Vagina (tissue), 2 donors: ENCODE results near the gene NGEF. TPM values are rescaled to one million over a fixed set of nuclear protein-coding genes. Genes with fewer than 3 reads are reported as not detected.

Source experiments
- DNase-seq, 2 donors: peaks; one replicate each; pipeline ENCODE4 v3.0.0-alpha.2; 2017; ENCODE audit errors: extremely low spot score in 2 of 2
- H3K27ac ChIP-seq: fragments of 200-600 bp; sonication (generic); one replicate; pipeline ENCODE4 v1.5.1; 2019
- H3K27me3 ChIP-seq: fragments of 200-600 bp; sonication (generic); one replicate; pipeline ENCODE4 v1.5.1; 2019
- H3K36me3 ChIP-seq, 2 donors: fragments of 200-600 bp; sonication (generic); one replicate each; pipeline ENCODE4 v1.5.1; 2017 to 2019
- H3K4me1 ChIP-seq: fragments of 200-600 bp; sonication (generic); one replicate; pipeline ENCODE4 v1.5.1; 2019
- H3K4me3 ChIP-seq, 2 donors: fragments of 200-600 bp; sonication (generic); 1 replicate in 1 of 2; 2 replicates in 1 of 2; pipeline ENCODE4 v1.5.1; 2016 to 2019
- H3K9me3 ChIP-seq: fragments of 200-600 bp; sonication (generic); one replicate; pipeline ENCODE4 v1.5.1; 2019
- CTCF ChIP-seq, 3 experiments: fragments of 450-650 bp in 2 of 3; fragments of 200-600 bp in 1 of 3; sonication (generic) in 1 of 3; IDR thresholded peaks; one replicate each; pipeline ENCODE4 v1.5.1; 2017 to 2019; ENCODE audit warnings: antibody characterized with exemption in 3 of 3, mild to moderate bottlenecking in 2 of 3, moderate library complexity in 2 of 3
- POLR2A ChIP-seq, 2 donors: fragments of 450-650 bp; IDR thresholded peaks; one replicate each; pipeline ENCODE4 v1.6.1; 2017; ENCODE audit warnings: antibody characterized with exemption in 2 of 2, mild to moderate bottlenecking in 2 of 2, moderate library complexity in 2 of 2
- POLR2AphosphoS5 ChIP-seq, 2 donors: sonication (generic); formaldehyde crosslinking; IDR thresholded peaks; one replicate each; pipeline ENCODE4 v1.9.0; 2017; ENCODE audit warnings: antibody characterized with exemption in 2 of 2, mild to moderate bottlenecking in 2 of 2, low read depth in 1 of 2; ENCODE audit not compliant: insufficient read depth in 1 of 2
- intact Hi-C: fragments of 100-400 bp; cut with DNase I; formaldehyde crosslinking; loops from one replicate; pipeline ENCODE4 v1.15.1; 2023
- total RNA-seq: library from RNA; depleted of rRNA; stranded (reverse); fragments of >200 nt; gene quantifications from one replicate; pipeline ENCODE4 v1.2.3, GENCODE V29; 2016

NGEF gene
- total RNA-seq, 1 donor from 2014 or later, result 4.9 TPM

GRCh38 chr2:232982926-232983668, 30.0 kb downstream of the NGEF start:
- Histone ChIP-seq H3K9me3 (no peaks in the 10 kb centered on the region), H3K4me1 (peaks cover 6% of the 10 kb centered on the region), H3K4me3 (no peak overlapping the region), H3K27me3 (no peaks in the 10 kb centered on the region), H3K36me3 (no peaks in the 10 kb centered on the region), H3K27ac (no peak overlapping the region)
- intact Hi-C loops, result no loop called here
- no peak for TF ChIP-seq CTCF (IDR thresholded peaks at IDR 0.05)
- no peak for TF ChIP-seq POLR2AphosphoS5 (IDR thresholded peaks at IDR 0.05; ENCODE audit: insufficient read depth in 1 of 2, low read depth in 1 of 2)
- no peak for TF ChIP-seq POLR2A (IDR thresholded peaks at IDR 0.05)
- no peak for DNase-seq

- no peak overlapping the region for H3K27ac ChIP-seq
- peaks cover 6% of the 10 kb centered on the region for H3K4me1 ChIP-seq
- no peak for DNase-seq
- no peak for TF ChIP-seq CTCF (IDR thresholded peaks at IDR 0.05)
- TF ChIP-seq POLR2AphosphoS5 (IDR thresholded peaks at IDR 0.05; ENCODE audit: insufficient read depth in 1 of 2, low read depth in 1 of 2), result no peak
- TF ChIP-seq POLR2A (IDR thresholded peaks at IDR 0.05), result no peak
- intact Hi-C loops, result no loop called here
- no peaks in the 10 kb centered on the region for H3K9me3 ChIP-seq
- H3K4me3 ChIP-seq, result no peak overlapping the region
- H3K27me3 ChIP-seq, result no peaks in the 10 kb centered on the region
- H3K36me3 ChIP-seq, result no peaks in the 10 kb centered on the region
Observed at GRCh38 chr2:232981767-232982360, 31.2 kb downstream of the NGEF start.

GRCh38 chr2:232981356-232981755, 31.7 kb downstream of the NGEF start:
- TF ChIP-seq CTCF (IDR thresholded peaks at IDR 0.05), result no peak
- peaks cover 6% of the 10 kb centered on the region for H3K4me1 ChIP-seq
- intact Hi-C loops, result no loop called here
- H3K27me3 ChIP-seq, result no peaks in the 10 kb centered on the region
- DNase-seq, result peak in 1 of 2 donors; percentile 52
- H3K36me3 ChIP-seq, result no peaks in the 10 kb centered on the region
- no peak overlapping the region for H3K27ac ChIP-seq
- no peak overlapping the region for H3K4me3 ChIP-seq
- H3K9me3 ChIP-seq, result no peaks in the 10 kb centered on the region

- TF ChIP-seq POLR2AphosphoS5 (IDR thresholded peaks at IDR 0.05; ENCODE audit: insufficient read depth in 1 of 2, low read depth in 1 of 2) (no peak), CTCF (IDR thresholded peaks at IDR 0.05) (no peak), POLR2A (IDR thresholded peaks at IDR 0.05) (no peak)
- no peaks in the 10 kb centered on the region for H3K27me3 ChIP-seq
- no peaks in the 10 kb centered on the region for H3K9me3 ChIP-seq
- intact Hi-C loops, result no loop called here
- H3K27ac ChIP-seq, result no peak overlapping the region
- peaks cover 6% of the 10 kb centered on the region for H3K4me1 ChIP-seq
- DNase-seq, result no peak
- H3K36me3 ChIP-seq, result no peaks in the 10 kb centered on the region
- H3K4me3 ChIP-seq, result no peak overlapping the region
Observed at GRCh38 chr2:232980683-232981082, 32.4 kb downstream of the NGEF start.

- H3K4me3 ChIP-seq, result no peak overlapping the region
- no peak for DNase-seq
Observed at GRCh38 chr2:232979871-232980461, 33.1 kb downstream of the NGEF start.

More at GRCh38 chr2:232979871-232980461, 33.1 kb downstream of the NGEF start:
- peaks cover 6% of the 10 kb centered on the region for H3K4me1 ChIP-seq
- H3K27ac ChIP-seq, result no peak overlapping the region
- intact Hi-C loops, result no loop called here
- no peaks in the 10 kb centered on the region for H3K36me3 ChIP-seq
- TF ChIP-seq POLR2AphosphoS5 (IDR thresholded peaks at IDR 0.05; ENCODE audit: insufficient read depth in 1 of 2, low read depth in 1 of 2) (no peak), CTCF (IDR thresholded peaks at IDR 0.05) (no peak), POLR2A (IDR thresholded peaks at IDR 0.05) (no peak)
- no peaks in the 10 kb centered on the region for H3K9me3 ChIP-seq
- no peaks in the 10 kb centered on the region for H3K27me3 ChIP-seq
